AG09309 (cell line): Measurements from ENCODE around the gene GRIN1.
"Not testable (repeated sequence)": the region's sequence is repeated elsewhere in the genome, so short reads cannot be mapped to it uniquely, and the experiment has no call there.

Source experiments
- DNase-seq: peaks from one replicate; pipeline ENCODE4 v3.0.0-alpha.2; 2010; ENCODE audit warnings: low read depth
- H3K4me3 ChIP-seq: 2 replicates; pipeline ENCODE4 v1.5.1; 2011; ENCODE audit warnings: mild to moderate bottlenecking, low read depth, low read length, moderate library complexity; ENCODE audit not compliant: control insufficient read depth
- TF ChIP-seq, protein P1 (sequence below): IDR thresholded peaks from 2 replicates; pipeline ENCODE4 v1.5.1; 2011; ENCODE audit warnings: mild to moderate bottlenecking, low read depth, low read length, inconsistent platforms; ENCODE audit not compliant: insufficient read depth, control insufficient read depth; ENCODE audit errors: missing control alignments

Gene GRIN1

DNA sequence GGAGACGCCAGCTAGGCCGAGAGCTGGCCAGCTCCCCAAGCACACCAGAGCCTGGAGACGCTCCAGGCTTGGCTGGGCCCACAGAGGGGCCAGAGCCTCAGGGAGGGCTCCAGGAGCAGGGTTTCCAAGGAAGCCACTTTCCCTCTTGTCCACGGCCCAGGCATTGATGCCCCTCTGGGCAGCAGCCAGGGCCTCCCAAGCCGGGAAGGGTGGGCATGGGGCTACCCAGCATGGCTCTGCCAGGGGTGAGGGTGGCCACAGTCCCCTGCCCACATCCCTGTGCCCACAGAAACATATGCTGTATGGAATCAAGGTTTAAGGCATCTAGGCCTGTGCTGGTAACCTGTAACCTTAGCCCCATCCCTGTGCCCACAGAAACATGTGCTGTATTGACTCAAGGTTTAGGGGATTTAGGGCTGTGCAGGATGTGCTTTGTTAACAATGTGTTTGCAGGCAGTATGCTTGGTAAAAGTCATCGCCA, 22.9 kb upstream of the GRIN1 start:
- TF ChIP-seq, protein P1, sequence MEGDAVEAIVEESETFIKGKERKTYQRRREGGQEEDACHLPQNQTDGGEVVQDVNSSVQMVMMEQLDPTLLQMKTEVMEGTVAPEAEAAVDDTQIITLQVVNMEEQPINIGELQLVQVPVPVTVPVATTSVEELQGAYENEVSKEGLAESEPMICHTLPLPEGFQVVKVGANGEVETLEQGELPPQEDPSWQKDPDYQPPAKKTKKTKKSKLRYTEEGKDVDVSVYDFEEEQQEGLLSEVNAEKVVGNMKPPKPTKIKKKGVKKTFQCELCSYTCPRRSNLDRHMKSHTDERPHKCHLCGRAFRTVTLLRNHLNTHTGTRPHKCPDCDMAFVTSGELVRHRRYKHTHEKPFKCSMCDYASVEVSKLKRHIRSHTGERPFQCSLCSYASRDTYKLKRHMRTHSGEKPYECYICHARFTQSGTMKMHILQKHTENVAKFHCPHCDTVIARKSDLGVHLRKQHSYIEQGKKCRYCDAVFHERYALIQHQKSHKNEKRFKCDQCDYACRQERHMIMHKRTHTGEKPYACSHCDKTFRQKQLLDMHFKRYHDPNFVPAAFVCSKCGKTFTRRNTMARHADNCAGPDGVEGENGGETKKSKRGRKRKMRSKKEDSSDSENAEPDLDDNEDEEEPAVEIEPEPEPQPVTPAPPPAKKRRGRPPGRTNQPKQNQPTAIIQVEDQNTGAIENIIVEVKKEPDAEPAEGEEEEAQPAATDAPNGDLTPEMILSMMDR: no peak
- DNase-seq: no peak
- no peak overlapping the region for H3K4me3 ChIP-seq

DNA sequence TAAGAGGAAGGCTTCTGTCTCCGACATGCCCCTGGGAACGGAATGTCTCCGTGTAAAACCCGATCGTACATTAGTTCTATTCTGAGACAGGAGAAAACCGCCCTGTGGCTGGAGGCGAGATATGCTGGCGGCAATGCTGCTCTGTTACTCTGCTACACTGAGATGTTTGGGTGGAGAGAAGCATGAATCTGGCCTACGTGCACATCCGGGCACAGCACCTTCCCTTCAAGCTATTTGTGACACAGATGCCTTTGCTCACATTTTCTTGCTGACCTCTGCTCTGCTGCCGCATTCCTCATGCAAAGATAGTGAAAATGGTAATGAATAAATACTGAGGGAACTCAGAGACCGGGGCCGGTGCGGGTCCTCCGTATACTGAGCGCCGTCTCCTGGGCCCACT, 22.2 kb upstream of the GRIN1 start:
- TF ChIP-seq, protein P1: no peak
- H3K4me3 ChIP-seq: no peak overlapping the region
- DNase-seq: no peak

DNA sequence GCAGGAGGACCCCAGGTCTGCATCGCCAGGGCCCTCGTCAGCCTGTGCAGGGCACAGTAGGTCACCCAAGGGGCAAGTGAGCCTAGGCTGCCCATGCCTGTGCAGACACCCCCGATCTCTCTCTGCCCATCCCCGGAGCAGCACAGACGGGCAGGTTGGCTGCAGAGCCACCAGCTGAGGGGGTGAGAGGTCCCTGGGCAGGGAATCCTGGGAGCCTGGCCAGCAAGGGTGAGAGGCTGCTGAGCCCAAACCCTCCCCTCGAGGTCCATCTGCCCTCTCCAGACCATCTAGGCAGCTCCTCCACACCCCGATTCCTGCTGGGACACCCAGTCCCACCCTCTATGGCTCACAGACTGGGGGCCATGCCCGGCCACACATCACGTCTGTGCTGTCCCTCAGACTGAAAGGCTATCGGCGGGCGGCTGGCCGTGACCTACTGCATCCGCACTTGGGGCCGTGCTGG, 21.7 kb upstream of the GRIN1 start:
- TF ChIP-seq, protein P1: no peak
- no peak overlapping the region for H3K4me3 ChIP-seq
- DNase-seq: no peak

DNA sequence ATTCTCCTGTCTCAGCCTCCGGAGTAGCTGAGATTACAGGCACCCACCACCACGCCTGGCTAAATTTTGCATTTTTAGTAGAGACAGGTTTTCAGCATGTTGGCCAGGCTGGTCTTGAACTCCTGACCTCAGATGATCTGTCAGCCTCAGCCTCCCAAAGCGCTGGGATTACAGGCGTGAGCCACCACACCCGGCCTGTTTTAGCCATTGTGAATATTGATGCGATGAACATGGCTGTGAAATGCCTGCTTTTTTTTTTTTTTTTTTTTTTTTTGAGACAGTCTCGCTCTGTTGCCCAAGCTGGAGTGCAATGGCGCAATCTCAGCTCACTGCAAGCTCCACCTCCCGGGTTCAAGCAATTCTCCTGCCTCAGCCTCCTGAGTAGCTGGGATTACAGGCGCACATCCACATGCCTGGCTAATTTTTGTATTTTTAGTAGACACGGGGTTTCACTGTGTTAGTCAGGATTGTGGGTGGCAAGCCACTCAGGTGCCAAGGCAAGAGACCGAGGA, 20.8 kb upstream of the GRIN1 start:
- not testable (repeated sequence) for DNase-seq, H3K4me3 ChIP-seq

DNA sequence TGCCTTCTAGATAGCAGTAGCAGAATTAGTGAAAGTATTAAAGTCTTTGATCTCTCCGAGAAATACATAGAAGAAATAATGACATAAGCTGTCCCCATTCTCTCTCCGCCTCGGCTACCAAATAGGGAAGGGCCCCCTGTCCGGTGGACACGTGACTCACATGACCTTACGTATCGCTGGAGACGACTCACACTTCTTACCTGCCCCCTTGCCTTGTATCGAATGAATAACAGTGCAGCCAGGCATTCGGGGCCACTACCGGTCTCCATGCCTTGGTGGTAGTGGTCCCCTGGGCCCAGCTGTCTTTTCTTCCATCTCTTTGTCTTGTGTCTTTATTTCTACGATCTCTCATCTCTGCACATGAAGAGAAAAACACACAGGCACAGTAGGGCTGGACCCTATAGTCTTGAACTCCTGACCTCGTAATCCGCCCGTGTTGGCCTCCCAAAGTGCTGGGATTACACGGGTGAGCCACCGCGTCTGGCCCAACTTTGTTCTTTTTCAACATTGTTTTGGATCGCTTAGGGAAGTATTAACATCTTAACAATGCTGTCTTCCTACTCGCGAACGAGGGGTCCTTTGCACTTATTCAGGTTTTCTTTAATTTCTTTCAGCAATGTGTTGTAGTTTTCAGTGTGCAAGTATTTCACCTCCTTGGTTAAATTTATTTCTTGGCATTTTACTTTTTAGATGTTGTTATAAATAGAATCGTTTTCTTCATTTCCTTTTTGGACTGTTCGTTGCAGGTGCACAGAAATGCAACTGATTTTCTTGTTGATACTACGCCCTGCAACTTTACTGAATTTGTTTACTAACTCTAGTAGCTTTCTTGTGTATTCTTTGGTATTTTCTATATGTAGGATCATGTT, 16.8 kb upstream of the GRIN1 start:
- not testable (repeated sequence) for DNase-seq, H3K4me3 ChIP-seq

DNA sequence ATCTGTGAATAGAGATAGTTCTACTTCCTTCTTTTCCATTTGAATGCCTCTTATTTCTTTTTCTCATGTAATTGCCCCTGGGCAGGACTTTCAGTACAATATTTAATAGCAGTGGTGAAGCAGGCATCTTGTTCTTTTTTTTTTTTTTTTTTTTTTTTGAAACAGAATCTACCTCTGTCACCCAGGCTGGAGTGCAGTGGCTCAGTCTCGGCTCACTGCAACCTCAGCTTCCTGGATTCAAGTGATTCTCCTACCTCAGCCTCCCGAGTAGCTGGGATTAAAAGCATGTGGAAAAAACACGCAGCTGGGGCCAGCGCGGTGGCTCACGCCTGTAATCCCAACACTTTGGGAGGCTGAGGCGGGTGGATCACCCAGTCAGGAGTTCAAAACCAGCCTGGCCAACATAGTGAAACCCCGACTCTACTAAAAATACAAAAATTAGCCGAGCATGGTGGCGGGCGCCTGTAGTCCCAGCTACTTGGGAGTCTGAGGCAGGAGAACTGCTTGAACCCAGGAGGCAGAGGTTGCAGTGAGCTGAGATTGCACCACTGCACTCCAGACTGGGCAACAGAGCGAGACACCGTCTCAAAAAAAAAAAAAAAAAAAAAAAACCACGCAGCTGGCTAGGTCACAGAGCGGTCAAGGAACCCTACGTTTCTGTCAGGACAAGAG, 16.0 kb upstream of the GRIN1 start:
- H3K4me3 ChIP-seq, DNase-seq: not testable (repeated sequence)

DNA sequence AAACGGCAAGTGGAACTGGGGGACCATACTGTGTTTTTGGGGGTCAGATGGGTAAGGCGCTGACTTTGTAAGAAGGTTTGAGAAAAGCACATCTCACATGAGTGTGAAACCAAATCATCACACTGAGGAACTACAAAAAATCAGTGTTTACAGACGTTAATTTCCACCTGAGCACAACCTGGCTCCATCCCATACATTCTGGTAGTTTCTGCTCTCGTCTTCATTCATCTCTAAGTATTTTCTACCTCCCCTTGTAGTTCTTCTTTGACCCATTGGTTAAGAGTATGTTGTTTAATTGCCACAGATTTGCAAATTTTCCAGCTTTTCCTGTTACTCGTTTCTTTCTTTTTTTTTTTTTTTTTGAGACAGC, 15.5 kb upstream of the GRIN1 start:
- no peak overlapping the region for H3K4me3 ChIP-seq
- no peak for DNase-seq
- TF ChIP-seq, protein P1: no peak

DNA sequence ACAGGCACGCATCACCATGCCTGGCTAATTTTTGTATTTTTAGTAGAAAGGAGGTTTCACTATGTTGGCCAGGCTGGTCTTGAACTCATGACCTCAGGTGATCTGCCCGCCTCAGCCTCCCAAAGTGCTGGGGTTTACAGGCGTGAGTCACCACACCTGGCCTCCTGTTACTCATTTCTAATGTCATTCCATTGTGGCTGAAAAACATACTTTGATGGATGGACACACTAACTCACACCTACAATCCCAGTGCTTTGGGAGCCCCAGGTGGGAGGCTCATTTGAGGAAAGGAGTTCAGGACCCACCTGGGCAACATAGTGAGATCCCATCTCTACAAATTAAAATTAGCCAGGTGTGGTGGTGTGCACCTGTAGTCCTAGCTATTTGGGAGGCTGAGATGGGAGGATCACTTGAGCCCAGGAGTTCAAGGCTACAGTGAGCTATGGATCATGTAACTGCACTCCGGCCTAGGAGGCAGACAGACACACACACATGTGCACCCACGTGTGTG, 14.9 kb upstream of the GRIN1 start:
- DNase-seq, H3K4me3 ChIP-seq: not testable (repeated sequence)
